HepG2 (cell line): ENCODE measurements around the gene CYP27A1. TPM values are rescaled to one million over a fixed set of nuclear protein-coding genes. Genes with fewer than 3 reads are reported as not detected.

Experiments
- ATF7 ChIP-seq, 2 experiments: fragments of 450-650 bp in 1 of 2; sonication (generic) in 1 of 2; formaldehyde crosslinking in 1 of 2; IDR thresholded peaks; 2 replicates each; pipeline versions ENCODE4 v1.4.0 to v1.6.1; 2016 to 2020; ENCODE audit warnings: antibody characterized with exemption in 1 of 2, mild to moderate bottlenecking in 1 of 2, missing genetic modification reagents in 1 of 2
- EHMT2 ChIP-seq: fragments of 200-600 bp; sonication (generic); IDR thresholded peaks from 2 replicates; pipeline ENCODE4 v1.7.0; 2017; ENCODE audit warnings: antibody characterized with exemption, low read depth, low read length, borderline replicate concordance
- HNRNPK ChIP-seq: fragments of 200-400 bp; formaldehyde crosslinking; IDR thresholded peaks from 2 replicates; pipeline ENCODE4 v1.6.1; 2018; ENCODE audit warnings: low read length, low read depth, moderate library complexity, mild to moderate bottlenecking; ENCODE audit not compliant: poor library complexity, severe bottlenecking
- HOXA5 ChIP-seq: sonication (generic); formaldehyde crosslinking; IDR thresholded peaks from 2 replicates; pipeline ENCODE4 v1.4.0; 2020; ENCODE audit warnings: missing genetic modification reagents
- KDM5A ChIP-seq: fragments of 200-600 bp; sonication (generic); IDR thresholded peaks from 2 replicates; pipeline ENCODE4 v1.7.0; 2018; ENCODE audit warnings: antibody characterized with exemption, mild to moderate bottlenecking, low read length, borderline replicate concordance
- NFIC ChIP-seq: IDR thresholded peaks from 2 replicates; pipeline ENCODE4 v1.6.1; 2012; ENCODE audit warnings: mild to moderate bottlenecking, low read length, inconsistent platforms
- NR2F6 ChIP-seq, 2 experiments: IDR thresholded peaks; 2 replicates each; pipeline ENCODE4 v1.6.1; 2016; ENCODE audit warnings: antibody characterized with exemption in 1 of 2, mild to moderate bottlenecking in 1 of 2
- SNAPC2 ChIP-seq: sonication (generic); formaldehyde crosslinking; IDR thresholded peaks from 2 replicates; pipeline ENCODE4 v1.8.1; 2022; ENCODE audit warnings: mild to moderate bottlenecking, missing genetic modification reagents
- U2AF1 ChIP-seq: fragments of 200-400 bp; formaldehyde crosslinking; optimal IDR thresholded peaks from 2 replicates; pipeline ENCODE3; 2017; ENCODE audit warnings: mild to moderate bottlenecking, low read depth, low read length
- ZBTB38 ChIP-seq: sonication (generic); formaldehyde crosslinking; IDR thresholded peaks from 2 replicates; pipeline ENCODE4 v1.5.1; 2020; ENCODE audit warnings: mild to moderate bottlenecking, missing genetic modification reagents
- ZNF230 ChIP-seq: sonication (generic); formaldehyde crosslinking; IDR thresholded peaks from 2 replicates; pipeline ENCODE4 v1.4.0; 2020; ENCODE audit warnings: mild to moderate bottlenecking, missing genetic modification reagents
- ZNF460 ChIP-seq: sonication (generic); formaldehyde crosslinking; IDR thresholded peaks from 2 replicates; pipeline ENCODE4 v1.5.1; 2020; ENCODE audit warnings: missing genetic modification reagents, mild to moderate bottlenecking, borderline replicate concordance
- ZNF614 ChIP-seq: IDR thresholded peaks from 2 replicates; pipeline ENCODE4 v1.6.1; 2018; ENCODE audit warnings: missing biosample characterization, missing genetic modification reagents, inconsistent platforms, borderline replicate concordance
- ZNF639 ChIP-seq: conservative IDR thresholded peaks from 2 replicates; pipeline ENCODE4 v1.6.1; 2018; ENCODE audit warnings: missing genetic modification reagents
- ZSCAN25 ChIP-seq: sonication (generic); formaldehyde crosslinking; IDR thresholded peaks from 2 replicates; pipeline ENCODE4 v1.8.0; 2022; ENCODE audit warnings: mild to moderate bottlenecking, missing genetic modification reagents
- polyA plus RNA-seq, 8 experiments: library from polyadenylated mRNA; depleted of rRNA in 3 of 8; stranded (reverse) in 7 of 8; unstranded in 1 of 8; fragments of >200 nt; fragmentation: Illumina TruSeq in 4 of 8; extraction: Trizol in 4 of 8; gene quantifications; 2 replicates each; pipeline versions ENCODE4 v1.2.1 to v1.2.3, GENCODE V29; 2011 to 2016; ENCODE audit warnings: low read depth in 4 of 8, missing spikeins in 1 of 8, mixed read lengths in 1 of 8; ENCODE audit not compliant: insufficient read depth in 1 of 8
- total RNA-seq, 5 experiments: library from RNA; depleted of rRNA; stranded (reverse); fragments of >200 nt; fragmentation: Illumina TruSeq; extraction: Trizol; gene quantifications; 2 replicates each; pipeline ENCODE4 v1.2.3, GENCODE V29; 2016; ENCODE audit warnings: low read depth in 1 of 5
- TF ChIP-seq, protein P1 (sequence below): fragments of 450-650 bp; IDR thresholded peaks from 2 replicates; pipeline ENCODE4 v1.6.1; 2017
- TF ChIP-seq, protein P2 (sequence below): sonication (generic); formaldehyde crosslinking; conservative IDR thresholded peaks from 2 replicates; pipeline ENCODE4 v1.4.0; 2020; ENCODE audit warnings: mild to moderate bottlenecking, missing genetic modification reagents, moderate library complexity
- TF ChIP-seq, protein P3 (sequence below): sonication (generic); formaldehyde crosslinking; IDR thresholded peaks from 2 replicates; pipeline ENCODE4 v1.8.1; 2023; ENCODE audit warnings: mild to moderate bottlenecking, missing genetic modification reagents, borderline replicate concordance

The CYP27A1 gene
- total and polyA plus RNA-seq, 2 of the 13 experiments (the other 11 are each of a cell fraction or from before 2014, with no cell fraction given) = 157 to 266 TPM

GRCh38 chr2:218780851-218781690 is 876 bp upstream of the CYP27A1 start (continued):
- TF ChIP-seq KDM5A = 0 out of 2 replicates have a peak, but pooled peaks have one; percentile 22
- no peak for TF ChIP-seq ZNF639 (CRISPR knock-in tag)
- no peak for TF ChIP-seq U2AF1
- TF ChIP-seq, protein P1, sequence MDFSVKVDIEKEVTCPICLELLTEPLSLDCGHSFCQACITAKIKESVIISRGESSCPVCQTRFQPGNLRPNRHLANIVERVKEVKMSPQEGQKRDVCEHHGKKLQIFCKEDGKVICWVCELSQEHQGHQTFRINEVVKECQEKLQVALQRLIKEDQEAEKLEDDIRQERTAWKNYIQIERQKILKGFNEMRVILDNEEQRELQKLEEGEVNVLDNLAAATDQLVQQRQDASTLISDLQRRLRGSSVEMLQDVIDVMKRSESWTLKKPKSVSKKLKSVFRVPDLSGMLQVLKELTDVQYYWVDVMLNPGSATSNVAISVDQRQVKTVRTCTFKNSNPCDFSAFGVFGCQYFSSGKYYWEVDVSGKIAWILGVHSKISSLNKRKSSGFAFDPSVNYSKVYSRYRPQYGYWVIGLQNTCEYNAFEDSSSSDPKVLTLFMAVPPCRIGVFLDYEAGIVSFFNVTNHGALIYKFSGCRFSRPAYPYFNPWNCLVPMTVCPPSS = no peak
- TF ChIP-seq, protein P2, sequence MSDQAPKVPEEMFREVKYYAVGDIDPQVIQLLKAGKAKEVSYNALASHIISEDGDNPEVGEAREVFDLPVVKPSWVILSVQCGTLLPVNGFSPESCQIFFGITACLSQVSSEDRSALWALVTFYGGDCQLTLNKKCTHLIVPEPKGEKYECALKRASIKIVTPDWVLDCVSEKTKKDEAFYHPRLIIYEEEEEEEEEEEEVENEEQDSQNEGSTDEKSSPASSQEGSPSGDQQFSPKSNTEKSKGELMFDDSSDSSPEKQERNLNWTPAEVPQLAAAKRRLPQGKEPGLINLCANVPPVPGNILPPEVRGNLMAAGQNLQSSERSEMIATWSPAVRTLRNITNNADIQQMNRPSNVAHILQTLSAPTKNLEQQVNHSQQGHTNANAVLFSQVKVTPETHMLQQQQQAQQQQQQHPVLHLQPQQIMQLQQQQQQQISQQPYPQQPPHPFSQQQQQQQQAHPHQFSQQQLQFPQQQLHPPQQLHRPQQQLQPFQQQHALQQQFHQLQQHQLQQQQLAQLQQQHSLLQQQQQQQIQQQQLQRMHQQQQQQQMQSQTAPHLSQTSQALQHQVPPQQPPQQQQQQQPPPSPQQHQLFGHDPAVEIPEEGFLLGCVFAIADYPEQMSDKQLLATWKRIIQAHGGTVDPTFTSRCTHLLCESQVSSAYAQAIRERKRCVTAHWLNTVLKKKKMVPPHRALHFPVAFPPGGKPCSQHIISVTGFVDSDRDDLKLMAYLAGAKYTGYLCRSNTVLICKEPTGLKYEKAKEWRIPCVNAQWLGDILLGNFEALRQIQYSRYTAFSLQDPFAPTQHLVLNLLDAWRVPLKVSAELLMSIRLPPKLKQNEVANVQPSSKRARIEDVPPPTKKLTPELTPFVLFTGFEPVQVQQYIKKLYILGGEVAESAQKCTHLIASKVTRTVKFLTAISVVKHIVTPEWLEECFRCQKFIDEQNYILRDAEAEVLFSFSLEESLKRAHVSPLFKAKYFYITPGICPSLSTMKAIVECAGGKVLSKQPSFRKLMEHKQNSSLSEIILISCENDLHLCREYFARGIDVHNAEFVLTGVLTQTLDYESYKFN = peak; percentile 30; the same call in 1 of the 2 replicates
- TF ChIP-seq SNAPC2 (CRISPR knock-in tag) = peak; percentile 15; the same call in 1 of the 2 replicates
- TF ChIP-seq HOXA5 (CRISPR knock-in tag) = 0 out of 2 replicates have a peak, but pooled peaks have one; percentile 40
- no peak for TF ChIP-seq ZNF230 (CRISPR knock-in tag)
- TF ChIP-seq, protein P3, sequence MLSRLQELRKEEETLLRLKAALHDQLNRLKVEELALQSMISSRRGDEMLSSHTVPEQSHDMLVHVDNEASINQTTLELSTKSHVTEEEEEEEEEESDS (CRISPR knock-in tag) = no peak
- peak; percentile 73; the same call in 1 of the 2 replicates for TF ChIP-seq NFIC
- 0 out of 2 replicates have a peak, but pooled peaks have one; percentile 37 for TF ChIP-seq ZSCAN25 (CRISPR knock-in tag)
- TF ChIP-seq ZBTB38 (CRISPR knock-in tag) = no peak
- peak; percentile 9; the same call in 1 of the 2 replicates for TF ChIP-seq ATF7 (IDR thresholded peaks at IDR 0.05)
- no peak for TF ChIP-seq ATF7 (CRISPR knock-in tag; IDR thresholded peaks at IDR 0.05)
- TF ChIP-seq NR2F6 (IDR thresholded peaks at IDR 0.05) = peak; percentile 64
- peak; percentile 25; the same call in 1 of the 2 replicates for TF ChIP-seq NR2F6 (CRISPR knock-in tag; IDR thresholded peaks at IDR 0.05)
- TF ChIP-seq EHMT2 = 0 out of 2 replicates have a peak, but pooled peaks have one; percentile 38
- TF ChIP-seq ZNF614 (CRISPR knock-in tag) = 0 out of 2 replicates have a peak, but pooled peaks have one; percentile 19
- TF ChIP-seq ZNF460 (CRISPR knock-in tag) = peak; percentile 50; the same call in 1 of the 2 replicates
- TF ChIP-seq HNRNPK = no peak
